DMS114 treated with DMSO at 0.1 percent for 48 hours (cell line): ENCODE data around the gene SLC39A10.

Experiments used
- DNase-seq: peaks from one replicate; lab custom pipeline; 2025; ENCODE audit not compliant: unreplicated experiment; lab: John Stamatoyannopoulos, UW

SLC39A10 gene, protein sequence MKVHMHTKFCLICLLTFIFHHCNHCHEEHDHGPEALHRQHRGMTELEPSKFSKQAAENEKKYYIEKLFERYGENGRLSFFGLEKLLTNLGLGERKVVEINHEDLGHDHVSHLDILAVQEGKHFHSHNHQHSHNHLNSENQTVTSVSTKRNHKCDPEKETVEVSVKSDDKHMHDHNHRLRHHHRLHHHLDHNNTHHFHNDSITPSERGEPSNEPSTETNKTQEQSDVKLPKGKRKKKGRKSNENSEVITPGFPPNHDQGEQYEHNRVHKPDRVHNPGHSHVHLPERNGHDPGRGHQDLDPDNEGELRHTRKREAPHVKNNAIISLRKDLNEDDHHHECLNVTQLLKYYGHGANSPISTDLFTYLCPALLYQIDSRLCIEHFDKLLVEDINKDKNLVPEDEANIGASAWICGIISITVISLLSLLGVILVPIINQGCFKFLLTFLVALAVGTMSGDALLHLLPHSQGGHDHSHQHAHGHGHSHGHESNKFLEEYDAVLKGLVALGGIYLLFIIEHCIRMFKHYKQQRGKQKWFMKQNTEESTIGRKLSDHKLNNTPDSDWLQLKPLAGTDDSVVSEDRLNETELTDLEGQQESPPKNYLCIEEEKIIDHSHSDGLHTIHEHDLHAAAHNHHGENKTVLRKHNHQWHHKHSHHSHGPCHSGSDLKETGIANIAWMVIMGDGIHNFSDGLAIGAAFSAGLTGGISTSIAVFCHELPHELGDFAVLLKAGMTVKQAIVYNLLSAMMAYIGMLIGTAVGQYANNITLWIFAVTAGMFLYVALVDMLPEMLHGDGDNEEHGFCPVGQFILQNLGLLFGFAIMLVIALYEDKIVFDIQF

DNA sequence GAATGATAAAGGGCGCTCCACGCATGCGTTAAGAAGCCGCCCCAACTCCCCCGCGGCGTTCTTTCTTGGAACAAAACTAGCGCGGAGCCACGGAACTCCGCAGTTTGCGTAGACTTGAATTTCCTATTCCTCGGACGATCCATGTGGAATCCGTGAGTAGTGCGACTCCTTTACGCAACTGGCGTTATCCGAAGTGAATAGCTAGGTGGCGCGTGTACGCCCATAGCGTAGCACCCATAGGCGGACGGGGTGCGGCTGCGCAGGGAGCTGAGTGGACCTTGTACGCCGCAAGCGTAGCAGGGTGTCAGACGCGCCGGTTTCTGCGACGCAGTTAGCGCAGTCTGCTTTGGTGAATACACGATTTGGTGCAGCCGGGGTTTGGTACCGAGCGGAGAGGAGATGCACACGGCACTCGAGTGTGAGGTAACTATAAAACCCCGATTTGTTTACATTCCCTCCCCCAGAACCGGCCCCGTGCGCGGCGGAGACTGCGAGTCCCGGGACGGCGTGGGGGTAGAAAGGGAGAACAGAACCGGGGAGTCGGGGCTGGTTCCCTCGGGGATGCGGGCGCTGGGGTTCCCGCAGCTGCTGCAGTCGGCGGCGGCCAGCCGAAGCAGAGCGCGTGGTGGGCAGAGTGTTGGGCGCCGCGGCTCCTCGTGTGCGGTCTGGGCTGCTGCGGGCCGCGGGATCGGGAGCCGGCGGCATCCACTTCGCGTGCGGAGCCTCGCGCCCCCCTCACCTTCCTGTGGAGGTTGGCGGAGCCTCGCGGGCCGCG lies at the start of gene SLC39A10:
Gene SLC39A10 (plus strand): TSS at position 368 of the 775 bp plus-strand sequence. CDS start 22,817 bp downstream, outside the sequence.
- DNase-seq = peak; percentile 91

DNA sequence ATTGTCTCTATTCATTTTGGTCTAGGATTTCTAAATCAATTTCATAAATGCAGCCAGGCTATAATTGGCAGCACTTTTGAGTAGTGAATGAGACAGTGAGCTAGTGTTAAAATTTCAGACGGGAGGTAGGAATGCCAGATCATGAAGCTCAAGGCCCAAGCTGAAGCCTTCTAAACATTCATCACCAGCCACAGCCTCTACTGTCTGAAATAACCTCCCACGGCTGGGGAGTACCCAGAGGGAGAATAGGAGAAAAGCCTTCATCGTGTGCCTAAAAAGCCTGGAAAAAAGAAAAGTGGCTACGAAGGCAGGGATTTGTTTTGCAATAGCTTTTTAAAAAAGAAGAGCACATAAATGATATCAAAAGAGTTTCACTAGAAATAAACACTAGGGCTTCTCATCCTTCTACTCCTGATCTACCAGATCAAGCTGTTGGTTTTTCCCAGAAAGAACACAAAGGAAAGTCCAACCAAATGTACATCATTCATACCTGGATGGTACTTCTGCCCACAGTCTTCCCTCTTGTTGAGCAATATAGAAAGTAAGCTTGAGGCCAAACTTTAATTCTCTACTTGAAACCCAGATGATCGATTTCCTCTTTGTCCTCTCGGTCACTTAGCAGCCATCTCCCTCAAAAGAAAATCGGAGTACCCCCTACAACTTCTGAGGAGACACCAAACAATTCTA lies 48.1 kb upstream of the SLC39A10 start:
- no peak for DNase-seq

DNA sequence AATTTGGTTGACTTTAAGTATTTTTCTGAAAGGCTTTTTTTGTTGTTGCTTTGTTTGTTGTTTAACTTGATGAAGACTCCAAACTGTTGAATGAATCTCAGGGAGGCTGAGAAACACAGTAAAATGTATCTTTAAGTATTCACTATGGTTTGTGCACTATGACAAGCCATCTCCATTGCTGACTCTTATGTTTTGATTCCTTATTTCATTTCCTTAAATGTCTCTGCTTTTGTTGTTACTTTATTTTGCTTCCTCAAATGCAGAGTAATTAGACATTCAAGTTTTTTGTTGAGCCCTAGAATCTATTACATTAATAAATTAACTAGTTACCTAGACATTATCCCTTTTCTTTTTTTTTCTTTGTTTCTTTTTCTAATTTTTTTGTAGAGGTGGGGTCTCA lies 46.3 kb upstream of the SLC39A10 start:
- no peak for DNase-seq

DNA sequence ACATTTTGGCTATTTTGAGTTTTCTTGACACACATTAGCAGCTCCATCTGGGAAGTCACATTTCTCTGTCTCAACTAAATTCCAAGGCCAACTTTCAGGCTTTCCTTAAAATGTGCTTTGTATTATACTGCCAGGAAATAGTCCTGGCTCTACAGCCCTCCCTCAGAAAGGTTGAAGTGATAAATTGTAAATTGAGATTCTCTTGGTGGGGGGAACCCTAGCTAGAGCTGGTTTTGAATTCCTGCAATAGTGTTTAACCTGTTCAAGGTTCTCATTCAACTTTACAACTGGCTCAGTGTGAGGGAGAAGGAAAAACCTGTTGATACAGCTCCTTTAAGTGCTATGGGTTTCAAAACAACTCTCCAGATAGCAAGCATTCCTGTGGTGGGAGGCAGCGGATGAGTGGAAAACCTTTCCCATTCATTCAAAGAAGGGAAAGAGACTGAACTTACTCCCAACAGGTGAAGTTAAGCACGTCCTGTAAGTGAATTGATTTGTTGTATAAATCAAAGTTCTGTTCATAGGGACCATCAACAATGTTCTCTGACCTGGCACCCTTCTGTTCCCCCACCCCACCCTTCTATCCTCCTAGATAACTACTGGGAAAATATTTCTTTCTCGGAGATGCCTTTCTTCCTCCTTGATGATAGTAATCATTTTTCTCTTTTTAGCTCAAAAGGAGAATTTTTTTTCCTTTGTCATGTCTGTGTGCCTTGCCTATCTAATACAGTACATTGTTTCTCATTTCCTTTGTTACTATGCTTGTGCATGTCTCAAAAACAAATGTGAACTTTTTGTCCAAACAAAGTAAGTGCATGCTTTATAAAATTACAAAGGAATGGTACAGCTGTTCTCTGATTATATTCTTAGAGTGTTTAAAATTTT lies 44.2 kb upstream of the SLC39A10 start:
- no peak for DNase-seq

DNA sequence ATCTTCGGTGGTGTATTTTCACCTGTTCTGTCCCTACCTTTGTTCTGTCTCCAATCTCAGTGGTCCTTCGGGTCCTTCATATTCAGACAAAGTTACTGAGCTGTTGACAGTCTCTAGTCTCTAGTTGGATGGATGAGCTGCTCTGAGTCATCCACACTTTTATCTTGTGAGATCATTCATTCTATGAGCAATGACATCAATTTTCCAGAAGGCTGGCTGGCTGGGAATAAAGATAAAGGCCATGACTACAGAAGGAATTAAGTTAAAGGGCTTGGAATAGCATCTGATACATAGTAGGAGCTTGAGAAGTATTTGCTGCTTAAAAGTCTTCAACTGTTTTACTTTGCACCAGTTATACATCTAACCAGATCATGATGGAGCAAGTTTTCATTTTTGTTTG lies 43.1 kb upstream of the SLC39A10 start:
- DNase-seq = no peak

DNA sequence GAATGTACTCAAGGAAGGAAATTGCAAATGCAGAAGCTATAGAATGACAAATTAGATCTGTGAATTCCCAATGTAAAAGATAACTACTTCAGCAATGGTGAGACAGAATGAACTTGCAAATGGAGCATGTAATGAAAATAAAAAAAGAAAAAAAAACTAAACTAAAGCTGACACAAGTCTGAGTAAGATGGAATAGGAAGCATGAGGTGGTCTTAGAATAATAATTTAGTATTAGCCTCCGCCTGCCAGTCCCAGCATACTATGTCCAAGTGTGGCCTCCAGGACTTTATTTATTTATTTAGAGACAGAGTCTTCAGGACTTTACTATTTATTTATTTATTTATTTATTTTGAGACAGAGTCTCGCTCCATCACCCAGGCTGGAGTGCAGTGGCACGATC lies 37.4 kb upstream of the SLC39A10 start:
- DNase-seq = no peak

DNA sequence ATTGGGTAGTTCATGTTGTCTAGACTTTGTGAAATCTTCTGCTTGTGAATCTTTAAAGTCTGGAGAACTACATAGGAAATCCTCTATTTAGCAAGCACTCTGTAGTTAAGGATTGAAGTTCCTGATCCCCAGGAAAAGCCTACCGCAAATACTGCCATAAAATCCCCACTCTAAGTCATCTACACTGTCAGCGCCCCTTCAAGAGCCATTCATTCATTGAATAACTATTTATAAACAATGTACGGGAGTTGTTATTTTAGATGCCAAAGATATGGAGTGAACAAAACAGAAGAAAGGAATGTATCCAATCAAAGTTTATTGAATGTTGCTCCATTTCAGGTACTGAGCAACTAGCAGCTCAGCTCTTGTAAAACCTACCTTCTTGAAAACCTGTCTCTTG lies 36.5 kb upstream of the SLC39A10 start:
- no peak for DNase-seq

DNA sequence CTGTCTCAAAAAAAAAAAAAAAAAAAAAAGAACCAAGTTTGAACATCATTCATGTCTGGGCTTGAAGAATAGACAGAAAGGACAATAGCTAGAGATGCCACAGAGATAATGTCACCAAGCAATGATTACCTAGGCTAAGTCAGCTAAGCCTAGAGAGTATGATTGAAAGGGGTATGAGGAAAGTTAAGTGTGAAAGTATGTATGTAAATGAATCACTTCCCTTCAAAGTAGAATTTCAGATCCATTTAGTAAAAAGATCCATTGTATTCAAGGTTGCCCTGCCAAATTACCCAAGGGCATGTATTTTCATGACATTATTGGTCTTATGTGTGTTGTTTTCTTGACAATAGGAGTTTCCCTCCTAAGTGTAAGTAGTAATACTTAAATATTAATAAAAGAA lies 34.1 kb upstream of the SLC39A10 start:
- no peak for DNase-seq

DNA sequence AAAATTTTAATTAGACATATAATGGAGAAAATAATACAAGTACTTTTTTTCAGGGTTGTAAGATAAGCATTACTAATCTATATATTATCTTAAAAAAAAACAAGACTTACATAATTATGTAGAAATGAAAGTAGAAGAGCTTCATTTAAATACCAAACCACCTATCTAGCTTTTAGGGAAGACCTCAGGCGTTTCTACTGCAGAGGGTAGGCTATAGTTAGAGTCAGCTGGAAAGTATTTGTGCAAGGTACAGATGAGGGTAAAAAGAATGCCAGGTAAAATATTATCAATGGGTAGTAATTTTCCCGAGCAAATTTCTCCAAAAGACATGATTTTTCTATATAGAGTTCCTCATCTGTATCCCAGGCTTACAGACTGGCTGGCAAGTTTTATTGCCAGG lies 30.5 kb upstream of the SLC39A10 start:
- no peak for DNase-seq

DNA sequence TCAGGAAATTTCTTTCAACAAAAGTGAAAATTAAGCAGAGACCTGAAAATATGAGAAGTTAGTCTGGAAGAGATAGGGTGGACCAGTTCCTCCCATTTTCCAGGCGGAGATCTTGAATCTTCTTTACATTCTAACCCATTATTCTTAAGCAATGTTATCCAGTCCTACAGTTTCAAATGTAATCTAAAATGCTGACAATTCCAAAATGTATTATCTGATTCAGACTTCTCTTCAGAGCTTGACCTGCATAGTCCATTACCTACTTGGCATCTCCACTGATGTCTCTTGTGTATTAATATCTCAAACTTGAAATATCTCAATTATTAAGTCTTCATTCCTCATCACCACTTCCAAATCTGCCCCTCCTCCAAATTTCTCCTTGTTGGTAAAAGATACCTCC lies 28.4 kb upstream of the SLC39A10 start:
- DNase-seq = no peak

DNA sequence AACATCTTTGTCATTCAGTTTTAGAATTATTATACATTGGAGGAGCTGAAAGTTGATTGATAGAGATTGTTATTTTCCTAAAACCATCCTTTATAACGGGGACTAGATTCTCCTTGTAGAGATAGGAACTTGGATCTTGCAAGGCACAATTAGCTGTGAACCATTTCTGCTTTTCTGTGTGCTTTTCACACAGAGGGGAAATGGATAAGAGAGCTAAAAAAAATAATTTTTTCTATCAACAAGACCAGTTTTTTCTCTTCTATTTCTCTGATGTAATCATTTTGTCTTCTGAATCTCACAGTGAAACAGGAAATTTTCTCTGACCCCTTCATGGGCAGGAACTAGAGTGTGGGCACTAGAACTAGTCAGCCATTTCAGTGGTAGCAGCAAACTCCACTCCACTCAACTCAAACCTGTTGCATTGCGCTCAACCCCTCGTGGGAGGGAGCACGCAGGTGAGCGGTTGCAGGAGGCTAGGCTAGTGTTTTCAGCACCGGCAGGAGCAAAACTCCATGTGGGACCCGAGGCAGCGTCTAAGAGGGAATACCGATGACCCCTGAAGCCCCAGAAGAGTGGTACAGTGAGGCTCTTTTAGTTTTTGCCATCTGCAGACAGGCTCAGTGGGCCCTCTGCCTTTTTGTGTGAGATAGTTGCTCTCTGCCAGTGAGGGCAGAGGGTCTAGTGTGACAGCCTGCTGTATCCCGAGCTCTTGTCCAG lies 24.0 kb upstream of the SLC39A10 start:
- no peak for DNase-seq

DNA sequence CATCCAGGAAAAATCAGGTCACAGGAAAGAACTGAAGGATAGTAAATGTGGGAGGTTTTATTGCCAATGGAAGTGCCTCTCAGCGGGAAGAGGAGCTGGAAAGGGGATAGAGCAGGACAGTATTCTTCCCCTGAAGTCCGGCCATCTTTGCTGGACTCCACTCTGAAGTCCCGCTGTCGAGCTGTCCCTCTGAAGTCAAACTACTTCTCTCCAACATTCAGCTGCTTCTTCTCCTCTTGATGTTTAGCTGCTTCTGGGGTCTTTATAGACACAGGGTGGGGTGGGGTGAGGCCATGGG lies 23.5 kb upstream of the SLC39A10 start:
- DNase-seq = no peak

DNA sequence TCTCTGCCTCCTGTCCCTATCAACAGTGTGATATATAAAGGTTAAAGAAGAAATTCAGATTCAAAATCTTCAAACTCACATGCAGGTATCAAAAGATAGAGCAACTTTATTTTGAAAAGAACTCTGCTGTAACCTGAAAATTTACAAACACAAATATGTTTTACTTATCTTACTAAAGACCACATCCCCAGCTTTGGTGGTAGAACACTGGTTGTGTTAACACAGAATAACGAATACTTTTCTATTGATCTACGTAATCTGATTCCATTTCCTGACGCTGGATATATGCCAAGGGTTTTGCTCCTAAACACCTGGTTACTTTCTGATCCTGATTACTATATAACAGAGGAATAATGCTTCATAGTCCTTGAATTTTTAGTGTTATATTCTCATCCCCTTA lies 23.1 kb upstream of the SLC39A10 start:
- no peak for DNase-seq

DNA sequence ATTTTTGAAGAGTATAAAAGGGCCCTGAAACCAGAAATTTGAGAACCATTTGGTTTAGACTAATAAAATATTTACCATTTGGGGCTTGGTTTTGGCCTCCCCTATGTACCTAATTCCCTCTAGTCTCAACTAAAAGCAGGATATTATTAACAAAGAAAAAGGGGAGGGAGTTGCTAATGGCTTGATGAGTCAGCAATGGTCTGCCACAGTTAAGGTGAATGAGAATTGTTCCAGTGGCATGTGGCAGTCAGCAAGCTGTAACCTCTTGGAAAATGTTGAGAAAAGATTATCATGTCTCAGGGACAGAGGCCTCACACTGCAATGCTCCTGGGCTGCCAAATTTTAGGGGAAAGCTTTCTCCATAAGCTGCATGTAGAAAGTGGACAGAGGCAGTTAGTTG lies 20.1 kb upstream of the SLC39A10 start:
- no peak for DNase-seq

DNA sequence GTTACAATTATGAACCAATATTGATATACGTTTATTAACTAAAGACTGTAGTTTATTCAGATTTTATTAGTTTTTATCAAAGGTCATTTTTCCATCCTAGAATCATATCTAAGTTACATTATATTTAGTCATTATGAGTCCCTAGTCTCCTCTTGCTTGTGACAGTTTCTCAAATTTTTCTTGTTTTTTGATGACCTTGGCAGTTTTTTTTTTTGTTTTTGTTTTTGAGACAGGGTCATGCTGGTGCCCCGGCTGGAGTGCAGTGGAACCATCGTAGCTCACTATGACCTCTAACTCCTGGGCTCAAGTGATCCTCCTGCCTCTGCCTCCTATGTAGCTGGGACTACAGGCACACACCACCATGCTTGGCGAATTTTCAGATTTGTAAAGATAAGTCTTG lies 18.3 kb upstream of the SLC39A10 start:
- DNase-seq = no peak

DNA sequence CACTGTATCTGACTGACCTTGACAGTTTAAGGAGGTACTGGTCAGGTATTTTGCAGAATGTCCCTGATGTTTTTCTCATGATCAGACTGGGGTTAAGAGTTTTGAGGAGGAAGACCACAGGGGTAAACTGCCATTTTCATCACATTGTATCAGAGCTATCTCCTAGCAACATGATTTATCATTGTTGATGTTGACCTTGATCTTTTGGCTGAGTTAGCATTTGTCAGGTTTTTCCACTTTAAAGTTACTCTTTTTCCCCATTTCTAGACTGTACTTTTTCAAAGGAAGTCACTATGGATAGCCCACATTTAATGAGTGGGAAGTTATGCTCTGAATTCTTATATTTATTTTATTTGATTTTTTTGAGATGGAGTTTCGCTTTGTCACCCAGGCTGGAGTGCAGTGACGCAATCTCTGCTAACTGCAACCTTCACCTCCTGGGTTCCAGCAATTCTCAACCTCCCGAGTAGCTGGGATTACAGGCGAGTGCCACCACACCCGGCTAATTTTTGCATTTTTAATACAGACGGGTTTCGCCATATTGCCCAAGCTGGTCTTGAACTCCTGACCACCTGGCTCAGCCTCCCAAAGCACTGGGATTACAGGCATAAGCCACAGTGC lies 17.7 kb upstream of the SLC39A10 start:
- DNase-seq = no peak

DNA sequence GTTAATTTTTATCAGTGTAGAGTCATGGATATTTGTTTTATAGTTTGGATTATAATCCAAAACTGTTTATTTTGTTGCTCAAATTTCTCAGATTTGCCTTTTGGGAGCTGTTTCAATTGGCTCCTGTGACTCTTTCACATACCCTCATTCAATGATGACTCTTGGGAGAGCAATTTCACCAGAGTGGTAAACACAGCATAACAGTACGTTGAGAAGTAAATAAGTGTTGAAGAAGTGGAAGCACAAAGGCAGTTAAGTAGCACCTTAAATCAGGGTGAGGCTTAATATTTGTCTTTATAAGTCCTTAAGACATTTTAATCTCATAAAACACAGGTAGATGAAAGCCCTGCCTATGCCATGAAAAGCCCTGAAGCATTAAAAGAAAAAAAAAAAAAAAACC lies 17.1 kb upstream of the SLC39A10 start:
- DNase-seq = no peak

DNA sequence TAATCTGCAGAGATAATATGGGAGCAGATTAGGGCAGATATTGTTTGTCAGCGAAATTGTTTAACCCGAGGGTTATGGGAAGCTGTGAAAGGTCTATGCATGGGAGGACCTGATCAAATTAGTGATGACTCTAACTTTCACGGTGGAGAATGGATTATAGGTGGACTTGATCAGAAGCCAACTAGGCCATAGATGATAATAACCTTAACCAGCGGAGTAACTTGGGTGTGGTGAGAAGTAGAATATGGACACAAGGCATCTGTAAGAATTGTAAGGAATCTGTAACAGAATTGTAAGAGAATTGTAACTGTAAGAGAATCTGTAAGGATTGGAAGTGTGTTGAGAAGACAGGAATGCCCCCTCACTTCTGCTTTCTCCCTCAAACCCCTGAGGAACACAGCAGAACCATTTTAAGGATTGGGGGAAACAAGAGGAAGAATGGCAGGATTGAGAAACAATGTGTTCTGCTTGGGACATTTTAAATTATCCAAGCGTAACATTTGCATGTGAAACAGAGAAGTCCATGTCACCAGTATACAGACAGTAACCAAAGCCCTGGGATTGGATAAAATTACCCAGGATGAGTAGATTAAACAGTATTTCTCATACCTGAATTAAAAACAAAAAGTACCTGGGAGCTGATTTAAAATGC lies 14.9 kb upstream of the SLC39A10 start:
- no peak for DNase-seq

DNA sequence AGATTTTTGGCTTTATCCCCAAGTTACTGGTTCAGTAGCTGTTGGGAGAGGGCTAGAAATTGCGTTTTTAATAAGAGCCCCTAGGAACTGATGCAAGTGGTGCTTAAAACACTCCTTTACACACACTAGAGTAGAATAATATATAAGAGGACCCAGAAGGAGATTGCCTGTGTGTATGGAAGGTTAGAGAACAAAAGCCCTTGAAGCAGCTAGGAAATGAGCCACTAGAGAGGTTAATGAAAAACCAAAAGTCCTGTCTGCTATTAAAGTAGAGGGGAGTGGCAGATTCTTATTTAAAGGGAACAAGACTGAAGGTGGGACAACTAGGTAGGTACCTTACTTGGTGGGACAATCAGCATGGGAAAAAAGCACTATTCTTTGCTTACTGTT lies 14.4 kb upstream of the SLC39A10 start:
- DNase-seq = no peak
